ENCODE measurements around the gene ENOX2. TPM values are rescaled to one million over a fixed set of nuclear protein-coding genes. Genes with fewer than 3 reads are reported as not detected.

Gene ENOX2
- total RNA-seq, 4 donors from 2014 or later = 8.0 to 28.0 (median 15.2) TPM

GRCh38 chrX:130665263-130665662 is 237.7 kb downstream of the ENOX2 start:
- H3K27me3 ChIP-seq = no peaks in the 10 kb centered on the region
- H3K27ac ChIP-seq = no peak overlapping the region
- TF ChIP-seq CTCF (IDR thresholded peaks at IDR 0.05) (no peak), POLR2A (IDR thresholded peaks at IDR 0.05) (no peak), EP300 (IDR thresholded peaks at IDR 0.05) (no peak)
- 61 to 77% methylated on average over 3 of the region's 3 CpGs for WGBS, 2 donors
- H3K4me1 ChIP-seq = no peaks in the 10 kb centered on the region
- peaks cover 0 to 46% (median 0%) of the 10 kb centered on the region in 3 donors for H3K36me3 ChIP-seq
- DNase-seq (ENCODE audit: low spot score in 2 of 2) = no peak
- no peak overlapping the region for H3K4me3 ChIP-seq
- H3K9me3 ChIP-seq = no peaks in the 10 kb centered on the region

GRCh38 chrX:130658310-130658709 is 244.7 kb downstream of the ENOX2 start:
- Histone ChIP-seq H3K9me3 (peaks cover 0 to 8% (median 3%) of the 10 kb centered on the region in 4 donors), H3K36me3 (peaks cover 0 to 41% (median 0%) of the 10 kb centered on the region in 3 donors), H3K4me3 (no peak overlapping the region), H3K27me3 (no peaks in the 10 kb centered on the region), H3K27ac (no peak overlapping the region), H3K4me1 (no peaks in the 10 kb centered on the region)
- no peak for DNase-seq (ENCODE audit: low spot score in 2 of 2)
- TF ChIP-seq EP300 (IDR thresholded peaks at IDR 0.05) = no peak
- TF ChIP-seq CTCF (IDR thresholded peaks at IDR 0.05) = no peak
- no peak for TF ChIP-seq POLR2A (IDR thresholded peaks at IDR 0.05)

- 45 to 54% methylated on average over 4 of the region's 4 CpGs for WGBS, 2 donors
- no peaks in the 10 kb centered on the region for H3K4me1 ChIP-seq
- TF ChIP-seq POLR2A (IDR thresholded peaks at IDR 0.05) = no peak
- no peak for TF ChIP-seq EP300 (IDR thresholded peaks at IDR 0.05)
- TF ChIP-seq CTCF (IDR thresholded peaks at IDR 0.05) = no peak
- H3K9me3 ChIP-seq = peaks cover 0 to 8% (median 3%) of the 10 kb centered on the region in 4 donors
- peaks cover 0 to 13% (median 0%) of the 10 kb centered on the region in 3 donors for H3K36me3 ChIP-seq
- DNase-seq (ENCODE audit: low spot score in 2 of 2) = no peak
- no peak overlapping the region for H3K27ac ChIP-seq
- no peak overlapping the region for H3K4me3 ChIP-seq
- H3K27me3 ChIP-seq = no peaks in the 10 kb centered on the region
Observed at GRCh38 chrX:130654409-130654950, 248.5 kb downstream of the ENOX2 start.

GRCh38 chrX:130652824-130653578 is 250.0 kb downstream of the ENOX2 start:
- H3K4me3 ChIP-seq = no peak overlapping the region
- H3K36me3 ChIP-seq = peaks cover 0 to 8% (median 0%) of the 10 kb centered on the region in 3 donors
- H3K4me1 ChIP-seq = no peaks in the 10 kb centered on the region
- no peak for DNase-seq (ENCODE audit: low spot score in 2 of 2)
- 83 to 95% methylated on average over 6 of the region's 6 CpGs for WGBS, 2 donors
- H3K27ac ChIP-seq = no peak overlapping the region
- no peaks in the 10 kb centered on the region for H3K27me3 ChIP-seq
- H3K9me3 ChIP-seq = peaks cover 0 to under 1% (median 0%) of the 10 kb centered on the region in 4 donors
- TF ChIP-seq POLR2A (IDR thresholded peaks at IDR 0.05) (no peak), EP300 (IDR thresholded peaks at IDR 0.05) (no peak), CTCF (IDR thresholded peaks at IDR 0.05) (no peak)

- Histone ChIP-seq H3K4me3 (no peak overlapping the region), H3K9me3 (no peaks in the 10 kb centered on the region)
Observed at GRCh38 chrX:130649738-130650137, 253.3 kb downstream of the ENOX2 start.

More at GRCh38 chrX:130649738-130650137, 253.3 kb downstream of the ENOX2 start:
- Histone ChIP-seq H3K4me1 (no peaks in the 10 kb centered on the region), H3K27me3 (no peaks in the 10 kb centered on the region), H3K27ac (no peak overlapping the region), H3K36me3 (peaks cover 0 to 10% (median 0%) of the 10 kb centered on the region in 3 donors)
- TF ChIP-seq CTCF (IDR thresholded peaks at IDR 0.05) = no peak
- TF ChIP-seq POLR2A (IDR thresholded peaks at IDR 0.05) = no peak
- TF ChIP-seq EP300 (IDR thresholded peaks at IDR 0.05) = no peak
- no peak for DNase-seq (ENCODE audit: low spot score in 2 of 2)

All from tibial nerve (tissue), 4 donors.